SH-SY5Y (cell line): ENCODE measurements around the gene BLMH.

ENCODE experiments used
- GATA2 ChIP-seq: IDR thresholded peaks from 2 replicates; pipeline ENCODE4 v1.6.1; 2011; ENCODE audit warnings: mild to moderate bottlenecking, low read depth, low read length
- GATA3 ChIP-seq: IDR thresholded peaks from 2 replicates; pipeline ENCODE4 v1.6.1; 2011; ENCODE audit warnings: low read depth, mild to moderate bottlenecking, low read length, moderate library complexity

BLMH gene

GRCh38 chr17:30318155-30318554 is 26.4 kb upstream of the BLMH start:
- TF ChIP-seq GATA3 (no peak), GATA2 (no peak)

- TF ChIP-seq GATA2 (no peak), GATA3 (no peak)
These were observed 25.0 kb upstream of the BLMH start for GRCh38 chr17:30316736-30317135.

- no peak for TF ChIP-seq GATA3
- no peak for TF ChIP-seq GATA2
These were observed 23.4 kb upstream of the BLMH start for GRCh38 chr17:30315106-30315505.

- TF ChIP-seq GATA2 (no peak), GATA3 (no peak)
These were observed 22.7 kb upstream of the BLMH start for GRCh38 chr17:30314474-30314873.

GRCh38 chr17:30312226-30312625 is 20.5 kb upstream of the BLMH start:
- TF ChIP-seq GATA3 (no peak), GATA2 (no peak)

- TF ChIP-seq GATA3 (no peak), GATA2 (no peak)
These were observed 18.8 kb upstream of the BLMH start for GRCh38 chr17:30310562-30310961.

- TF ChIP-seq GATA2: no peak
- no peak for TF ChIP-seq GATA3
These were observed 17.8 kb upstream of the BLMH start for GRCh38 chr17:30309591-30309990.

GRCh38 chr17:30308406-30308805 is 16.7 kb upstream of the BLMH start:
- TF ChIP-seq GATA3 (no peak), GATA2 (no peak)

GRCh38 chr17:30304778-30305177 is 13.0 kb upstream of the BLMH start:
- no peak for TF ChIP-seq GATA3

GRCh38 chr17:30302241-30302640 is 10.5 kb upstream of the BLMH start:
- no peak for TF ChIP-seq GATA3

- TF ChIP-seq GATA2 (no peak), GATA3 (no peak)
These were observed 9.1 kb upstream of the BLMH start for GRCh38 chr17:30300818-30301217.

- no peak for TF ChIP-seq GATA2
- no peak for TF ChIP-seq GATA3
These were observed 7.3 kb upstream of the BLMH start for GRCh38 chr17:30299000-30299399.

GRCh38 chr17:30297715-30298114 is 6.0 kb upstream of the BLMH start:
- TF ChIP-seq GATA3 (no peak), GATA2 (no peak)

GRCh38 chr17:30296499-30297080 is 4.8 kb upstream of the BLMH start:
- TF ChIP-seq GATA3: no peak
- TF ChIP-seq GATA2: no peak

GRCh38 chr17:30292286-30292858 is 628 bp upstream of the BLMH start:
- no peak for TF ChIP-seq GATA2
- no peak for TF ChIP-seq GATA3
